K562 (cell line): ENCODE data around the gene MAML1. TPM values are rescaled to one million over a fixed set of nuclear protein-coding genes. Genes with fewer than 3 reads are reported as not detected.

ENCODE experiments used
- BHLHE40 ChIP-seq: IDR thresholded peaks from 2 replicates; pipeline ENCODE4 v1.6.1; 2011; ENCODE audit warnings: low read length, improper control_type of control experiment
- CREM ChIP-seq: IDR thresholded peaks from 2 replicates; pipeline ENCODE4 v1.6.1; 2014; ENCODE audit warnings: antibody characterized with exemption, low read depth
- HBP1 ChIP-seq: fragments of 450-650 bp; formaldehyde crosslinking; IDR thresholded peaks from 2 replicates; pipeline ENCODE4 v1.4.0; 2022; ENCODE audit warnings: missing genetic modification characterization
- LEF1 ChIP-seq: fragments of 450-650 bp; IDR thresholded peaks from 2 replicates; pipeline ENCODE4 v1.6.1; 2016; ENCODE audit warnings: mild to moderate bottlenecking
- RBFOX2 ChIP-seq: fragments of 200-400 bp; formaldehyde crosslinking; IDR thresholded peaks from 2 replicates; pipeline ENCODE4 v1.6.1; 2017; ENCODE audit warnings: low read depth, mild to moderate bottlenecking, low read length, moderate library complexity
- SETDB1 ChIP-seq: IDR thresholded peaks from one replicate; pipeline ENCODE4 v1.6.1; 2012; ENCODE audit warnings: low read length, control low read depth, inconsistent platforms
- SIN3B ChIP-seq: fragments of 450-650 bp; IDR thresholded peaks from 2 replicates; pipeline ENCODE4 v1.6.1; 2017; ENCODE audit warnings: low read depth, mild to moderate bottlenecking, moderate library complexity
- SUPT5H ChIP-seq: fragments of 450-650 bp; IDR thresholded peaks from 2 replicates; pipeline ENCODE4 v1.6.1; 2016
- ZBTB34 ChIP-seq: fragments of 250-450 bp; sonication (Bioruptor Pico); IDR thresholded peaks from 2 replicates; pipeline ENCODE4 v1.8.0; 2021; ENCODE audit warnings: mild to moderate bottlenecking, moderate library complexity
- ZNF143 ChIP-seq: sonication (generic); formaldehyde crosslinking; IDR thresholded peaks from 2 replicates; pipeline ENCODE4 v1.9.0; 2022; ENCODE audit warnings: mild to moderate bottlenecking, missing genetic modification reagents
- ZNF408 ChIP-seq: fragments of 250-450 bp; sonication (Bioruptor Pico); IDR thresholded peaks from 2 replicates; pipeline ENCODE4 v1.4.0; 2020; ENCODE audit warnings: low read depth, mild to moderate bottlenecking, moderate library complexity
- ZNF668 ChIP-seq: fragments of 250-450 bp; sonication (Bioruptor Pico); IDR thresholded peaks from 2 replicates; pipeline ENCODE4 v1.8.0; 2022; ENCODE audit warnings: mild to moderate bottlenecking, inconsistent platforms
- polyA plus RNA-seq, 8 experiments: library from polyadenylated mRNA; depleted of rRNA in 4 of 8; stranded (reverse) in 5 of 8; unstranded in 3 of 8; fragments of >200 nt; fragmentation: Nextera tagmentation in 2 of 8; fragmentation: Illumina TruSeq in 1 of 8; extraction: Ambion mirVana in 2 of 8; extraction: Trizol in 1 of 8; gene quantifications; 2 replicates each; pipeline versions ENCODE4 v1.2.1 to v1.2.3, GENCODE V29; 2011 to 2014; ENCODE audit warnings: inconsistent platforms in 1 of 8, missing spikeins in 1 of 8
- total RNA-seq, 7 experiments: library from RNA; depleted of rRNA in 6 of 7; stranded (reverse); fragments of >200 nt in 6 of 7; fragmentation: Illumina TruSeq in 2 of 7; extraction: Trizol in 2 of 7; gene quantifications; 2 replicates each; pipeline versions ENCODE4 v1.2.1 to v1.2.3, GENCODE V29; 2011 to 2021; ENCODE audit warnings: low replicate concordance in 1 of 7
- TF ChIP-seq, protein P1 (sequence below): sonication (generic); formaldehyde crosslinking; IDR thresholded peaks from 2 replicates; pipeline ENCODE4 v1.8.1; 2023; ENCODE audit warnings: mild to moderate bottlenecking, missing genetic modification reagents
- TF ChIP-seq, protein P2 (sequence below), 2 experiments: fragments of 250-450 bp in 1 of 2; fragments of 450-650 bp in 1 of 2; sonication (Bioruptor Pico) in 1 of 2; IDR thresholded peaks; 2 replicates each; pipeline versions ENCODE4 v1.6.1 to v1.8.0; 2016 to 2021; ENCODE audit warnings: mild to moderate bottlenecking in 2 of 2, moderate library complexity in 2 of 2, missing compliant biosample characterization in 1 of 2, missing genetic modification characterization in 1 of 2

The MAML1 gene
- total and polyA plus RNA-seq, 9 of the 15 experiments (the other 6 are each of a cell fraction or from before 2014, with no cell fraction given) = 0.32 to 18.4 (median 7.0) TPM

DNA sequence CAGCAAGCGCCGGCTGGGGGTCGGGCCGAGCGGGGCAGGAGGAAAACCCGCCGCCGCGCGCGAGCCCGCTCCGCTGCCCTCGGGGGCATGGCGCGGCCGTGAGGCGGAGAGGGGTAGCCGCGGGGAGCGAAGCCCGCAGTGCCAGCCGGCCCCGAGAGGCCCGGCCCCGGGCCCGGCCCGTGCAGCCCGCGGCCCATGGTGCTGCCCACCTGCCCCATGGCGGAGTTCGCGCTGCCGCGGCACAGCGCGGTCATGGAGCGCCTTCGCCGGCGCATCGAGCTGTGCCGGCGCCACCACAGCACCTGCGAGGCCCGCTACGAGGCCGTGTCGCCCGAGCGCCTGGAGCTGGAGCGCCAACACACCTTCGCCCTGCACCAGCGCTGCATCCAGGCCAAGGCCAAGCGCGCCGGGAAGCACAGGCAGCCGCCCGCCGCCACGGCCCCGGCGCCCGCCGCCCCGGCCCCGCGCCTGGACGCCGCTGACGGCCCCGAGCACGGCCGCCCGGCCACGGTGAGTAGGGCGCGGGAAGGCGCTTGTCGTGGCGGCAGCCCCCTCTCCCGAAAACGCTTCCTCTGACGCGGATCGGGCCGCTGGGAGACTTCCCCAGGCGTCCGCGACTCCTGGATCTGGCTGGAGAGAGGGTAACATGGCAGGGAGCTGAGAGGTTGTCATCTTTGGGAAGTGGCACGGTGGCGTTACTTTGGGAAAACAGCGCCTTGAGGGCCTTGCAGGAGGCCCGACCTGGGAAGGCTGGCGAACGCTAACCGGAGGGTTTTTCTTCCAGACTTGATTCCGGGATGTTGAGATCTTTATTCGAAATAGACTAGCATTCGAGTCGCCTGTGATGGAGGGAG, 523 bp downstream of the MAML1 start (continued):
- TF ChIP-seq, protein P1, sequence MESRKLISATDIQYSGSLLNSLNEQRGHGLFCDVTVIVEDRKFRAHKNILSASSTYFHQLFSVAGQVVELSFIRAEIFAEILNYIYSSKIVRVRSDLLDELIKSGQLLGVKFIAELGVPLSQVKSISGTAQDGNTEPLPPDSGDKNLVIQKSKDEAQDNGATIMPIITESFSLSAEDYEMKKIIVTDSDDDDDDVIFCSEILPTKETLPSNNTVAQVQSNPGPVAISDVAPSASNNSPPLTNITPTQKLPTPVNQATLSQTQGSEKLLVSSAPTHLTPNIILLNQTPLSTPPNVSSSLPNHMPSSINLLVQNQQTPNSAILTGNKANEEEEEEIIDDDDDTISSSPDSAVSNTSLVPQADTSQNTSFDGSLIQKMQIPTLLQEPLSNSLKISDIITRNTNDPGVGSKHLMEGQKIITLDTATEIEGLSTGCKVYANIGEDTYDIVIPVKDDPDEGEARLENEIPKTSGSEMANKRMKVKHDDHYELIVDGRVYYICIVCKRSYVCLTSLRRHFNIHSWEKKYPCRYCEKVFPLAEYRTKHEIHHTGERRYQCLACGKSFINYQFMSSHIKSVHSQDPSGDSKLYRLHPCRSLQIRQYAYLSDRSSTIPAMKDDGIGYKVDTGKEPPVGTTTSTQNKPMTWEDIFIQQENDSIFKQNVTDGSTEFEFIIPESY = peak; percentile 20; the same call in 1 of the 2 replicates
- TF ChIP-seq ZBTB34 = no peak
- peak; percentile 74 for TF ChIP-seq RBFOX2
- TF ChIP-seq CREM = no peak
- no peak for TF ChIP-seq LEF1
- TF ChIP-seq, protein P2, sequence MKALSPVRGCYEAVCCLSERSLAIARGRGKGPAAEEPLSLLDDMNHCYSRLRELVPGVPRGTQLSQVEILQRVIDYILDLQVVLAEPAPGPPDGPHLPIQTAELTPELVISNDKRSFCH (CRISPR knock-in tag; IDR thresholded peaks at IDR 0.05) = no peak
- TF ChIP-seq, protein P2 (tag; IDR thresholded peaks at IDR 0.05) = no peak
- no peak for TF ChIP-seq ZNF408 (CRISPR knock-in tag)
- TF ChIP-seq HBP1 (CRISPR knock-in tag) = no peak
- TF ChIP-seq ZNF668 (CRISPR knock-in tag) = no peak
- TF ChIP-seq SUPT5H = no peak
- no peak for TF ChIP-seq SETDB1
- no peak; the same call in 1 of the 2 replicates for TF ChIP-seq ZNF143 (CRISPR knock-in tag)
- no peak for TF ChIP-seq BHLHE40
- TF ChIP-seq SIN3B = peak; percentile 57; the same call in 1 of the 2 replicates
